ENCODE measurements around the gene MSANTD2.

DNA sequence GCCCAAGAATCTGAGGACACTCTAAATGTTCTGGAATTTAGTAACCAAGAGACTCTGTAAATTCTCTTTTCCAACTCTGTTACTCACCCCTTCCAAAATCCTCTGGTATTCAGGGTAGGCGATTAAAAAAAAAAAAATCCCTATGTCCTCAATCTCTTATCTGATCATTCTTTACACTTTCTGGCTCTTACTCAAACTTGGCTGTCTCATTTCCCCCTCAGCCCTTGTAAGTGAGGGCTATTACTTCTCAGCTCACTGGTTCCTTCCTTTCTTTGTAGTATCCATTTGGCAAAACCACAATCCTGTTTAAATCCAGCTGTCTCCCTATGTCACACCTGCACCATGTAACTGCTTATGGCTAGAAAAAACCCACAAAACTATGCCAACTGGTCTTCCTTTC lies 12.7 kb upstream of the MSANTD2 start:
- TF ChIP-seq ZNF8 (CRISPR knock-in tag; IDR thresholded peaks at IDR 0.05): no peak
- TF ChIP-seq ZFP3 (CRISPR knock-in tag; IDR thresholded peaks at IDR 0.05): no peak
- no peak for TF ChIP-seq TOX (CRISPR knock-in tag; IDR thresholded peaks at IDR 0.05; ENCODE audit: borderline replicate concordance)
- TF ChIP-seq ESRRG (CRISPR knock-in tag; IDR thresholded peaks at IDR 0.05): no peak
- TF ChIP-seq, protein P1, sequence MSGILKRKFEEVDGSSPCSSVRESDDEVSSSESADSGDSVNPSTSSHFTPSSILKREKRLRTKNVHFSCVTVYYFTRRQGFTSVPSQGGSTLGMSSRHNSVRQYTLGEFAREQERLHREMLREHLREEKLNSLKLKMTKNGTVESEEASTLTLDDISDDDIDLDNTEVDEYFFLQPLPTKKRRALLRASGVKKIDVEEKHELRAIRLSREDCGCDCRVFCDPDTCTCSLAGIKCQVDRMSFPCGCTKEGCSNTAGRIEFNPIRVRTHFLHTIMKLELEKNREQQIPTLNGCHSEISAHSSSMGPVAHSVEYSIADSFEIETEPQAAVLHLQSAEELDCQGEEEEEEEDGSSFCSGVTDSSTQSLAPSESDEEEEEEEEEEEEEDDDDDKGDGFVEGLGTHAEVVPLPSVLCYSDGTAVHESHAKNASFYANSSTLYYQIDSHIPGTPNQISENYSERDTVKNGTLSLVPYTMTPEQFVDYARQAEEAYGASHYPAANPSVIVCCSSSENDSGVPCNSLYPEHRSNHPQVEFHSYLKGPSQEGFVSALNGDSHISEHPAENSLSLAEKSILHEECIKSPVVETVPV (CRISPR knock-in tag; IDR thresholded peaks at IDR 0.05): no peak
- no peak for TF ChIP-seq CREB5 (CRISPR knock-in tag; IDR thresholded peaks at IDR 0.05; ENCODE audit: low read depth)
- no peak for TF ChIP-seq RARB (CRISPR knock-in tag; IDR thresholded peaks at IDR 0.05)
- no peak for TF ChIP-seq PATZ1 (CRISPR knock-in tag; IDR thresholded peaks at IDR 0.05; ENCODE audit: borderline replicate concordance)
- no peak for TF ChIP-seq ZFP30 (CRISPR knock-in tag; IDR thresholded peaks at IDR 0.05)
- TF ChIP-seq ARNTL (CRISPR knock-in tag; IDR thresholded peaks at IDR 0.05; ENCODE audit: borderline replicate concordance, low read depth): no peak
- no peak for TF ChIP-seq GLIS3 (CRISPR knock-in tag; IDR thresholded peaks at IDR 0.05)

Measured in SK-N-SH treated with all-trans-retinoic acid at 6 μM for 48 hours (cell line).